ENCODE data around the gene FAM187B.
"Not testable (repeated sequence)": the region's sequence is repeated elsewhere in the genome, so short reads cannot be mapped to it uniquely, and the experiment has no call there.

The FAM187B gene

DNA sequence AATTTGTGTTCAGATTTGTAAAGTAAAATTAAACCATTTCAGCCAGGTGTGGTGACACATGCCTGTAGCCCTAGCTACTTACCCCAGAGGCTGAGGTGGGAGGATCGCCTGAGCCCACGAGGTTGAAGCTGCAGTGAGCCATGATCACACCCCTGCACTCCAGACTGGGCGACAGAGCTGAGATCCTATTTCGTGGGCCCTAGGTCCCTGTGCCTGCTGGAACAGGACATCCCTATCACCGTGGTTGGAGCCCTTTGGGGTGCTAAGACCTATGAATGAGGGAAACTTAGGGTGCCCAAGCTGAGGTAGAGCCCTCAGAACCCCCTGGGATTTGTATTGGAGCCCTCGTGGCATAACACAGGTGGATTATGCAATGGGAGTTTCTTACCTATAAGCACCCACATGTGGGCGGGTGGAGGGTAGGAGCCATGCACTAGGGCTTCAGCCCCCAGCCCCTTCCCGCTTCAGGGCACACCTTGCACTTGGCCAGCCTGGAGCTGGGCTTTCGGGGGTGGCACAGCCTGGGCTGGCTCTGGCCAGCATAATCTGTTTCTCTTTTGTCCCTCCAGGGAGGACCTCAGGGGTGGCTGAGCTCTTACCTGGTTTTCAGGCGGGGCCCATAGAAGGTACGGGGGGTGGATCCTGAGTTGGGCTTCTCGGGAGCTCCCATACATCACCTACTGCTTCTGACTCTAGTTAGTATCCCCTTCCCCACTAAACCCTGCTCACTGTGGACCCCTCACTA, 33.0 kb upstream of the FAM187B start:
- no peak for DNase-seq

GRCh38 chr19:35260694-35261304, 32.3 kb upstream of the FAM187B start:
- no peak for DNase-seq

DNA sequence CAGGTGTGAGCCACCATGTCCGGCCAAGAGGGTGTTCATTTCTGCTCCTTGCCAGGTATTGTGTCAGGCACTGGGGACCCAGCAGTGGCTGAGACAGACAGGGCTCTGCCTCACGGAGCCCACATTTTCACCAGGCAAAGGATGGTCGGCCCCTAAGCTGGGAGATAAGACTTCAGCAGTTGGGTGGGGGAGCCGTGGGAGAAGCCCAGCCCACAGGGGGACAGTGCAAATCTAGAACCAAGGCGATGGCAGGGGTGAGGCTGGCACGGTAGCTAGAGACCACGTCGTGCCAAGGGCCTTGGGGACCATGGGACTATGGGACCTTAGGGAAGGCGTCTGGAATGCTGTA, 28.5 kb upstream of the FAM187B start:
- no peak for DNase-seq

DNA sequence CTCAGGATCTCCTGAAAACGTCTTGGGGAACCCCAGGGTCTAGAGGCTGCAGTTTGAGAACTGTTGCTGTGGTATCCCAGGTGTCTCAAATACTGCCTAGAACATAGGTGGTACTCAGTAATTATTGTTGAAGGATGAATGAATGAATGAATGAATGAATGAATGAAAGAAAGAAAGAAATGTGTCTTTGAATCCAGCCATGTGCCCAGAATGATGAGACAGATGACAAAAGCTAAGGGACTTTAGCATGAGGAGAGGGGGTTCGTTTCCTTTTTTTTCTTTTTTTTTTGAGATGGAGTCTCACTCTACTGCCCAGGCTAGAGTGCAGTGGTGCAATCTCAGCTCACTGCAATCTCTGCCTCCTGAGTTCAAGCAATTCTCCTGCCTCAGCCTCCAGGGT, 28.0 kb upstream of the FAM187B start:
- no peak for DNase-seq

- DNase-seq: no peak
Observed at GRCh38 chr19:35254341-35255297, 26.1 kb upstream of the FAM187B start.

- no peak for DNase-seq
Observed at GRCh38 chr19:35253316-35254286, 25.1 kb upstream of the FAM187B start.

DNA sequence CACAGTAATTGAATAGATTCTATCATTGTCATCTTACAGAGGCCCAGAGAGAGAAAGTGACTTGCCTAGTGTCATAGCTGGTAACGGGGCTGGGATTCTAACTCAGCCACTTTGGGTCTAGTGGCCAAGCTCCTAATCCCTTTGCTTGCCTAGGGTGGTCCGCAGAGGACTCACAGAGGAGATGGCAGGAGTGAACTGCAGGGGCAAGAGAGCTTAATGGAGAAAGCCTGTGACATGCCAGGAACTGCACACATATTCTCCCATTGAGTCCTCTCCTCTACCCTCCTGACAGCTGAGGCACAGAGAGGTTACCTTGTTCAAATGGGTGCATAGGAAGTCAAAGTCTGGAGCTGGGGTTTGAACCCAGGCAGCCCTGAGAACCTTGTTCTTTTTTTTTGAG, 22.9 kb upstream of the FAM187B start:
- DNase-seq: no peak

DNA sequence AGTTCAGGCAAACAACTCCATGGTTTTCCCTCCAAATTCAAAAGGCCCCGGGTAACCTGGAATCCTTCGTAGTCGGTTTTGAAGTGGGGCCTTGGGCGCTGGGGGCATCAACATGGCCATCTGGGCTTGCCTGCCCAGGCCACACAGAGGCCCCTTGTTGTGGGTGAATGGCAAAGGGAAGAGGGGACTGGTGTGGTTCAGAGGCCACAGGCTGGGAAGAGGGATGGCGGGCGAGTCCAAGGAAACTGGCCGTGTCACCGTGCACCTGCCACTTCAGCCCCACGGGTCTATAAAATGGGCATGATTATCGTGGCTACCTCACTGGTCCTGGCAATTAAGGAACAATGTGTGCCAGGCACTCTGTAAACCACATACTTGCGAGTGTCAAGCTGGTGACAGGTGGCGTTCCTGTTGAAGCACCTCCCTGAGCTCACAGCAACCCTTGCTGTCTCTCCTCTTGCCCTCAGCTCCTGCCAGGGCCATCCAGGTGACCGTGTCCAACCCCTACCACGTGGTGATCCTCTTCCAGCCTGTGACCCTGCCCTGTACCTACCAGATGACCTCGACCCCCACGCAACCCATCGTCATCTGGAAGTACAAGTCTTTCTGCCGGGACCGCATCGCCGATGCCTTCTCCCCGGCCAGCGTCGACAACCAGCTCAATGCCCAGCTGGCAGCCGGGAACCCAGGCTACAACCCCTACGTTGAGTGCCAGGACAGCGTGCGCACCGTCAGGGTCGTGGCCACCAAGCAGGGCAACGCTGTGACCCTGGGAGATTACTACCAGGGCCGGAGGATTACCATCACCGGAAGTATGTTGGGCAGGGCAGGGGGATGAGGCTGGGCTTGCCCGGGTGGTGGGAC, 21.5 kb upstream of the FAM187B start:
- DNase-seq: no peak

DNA sequence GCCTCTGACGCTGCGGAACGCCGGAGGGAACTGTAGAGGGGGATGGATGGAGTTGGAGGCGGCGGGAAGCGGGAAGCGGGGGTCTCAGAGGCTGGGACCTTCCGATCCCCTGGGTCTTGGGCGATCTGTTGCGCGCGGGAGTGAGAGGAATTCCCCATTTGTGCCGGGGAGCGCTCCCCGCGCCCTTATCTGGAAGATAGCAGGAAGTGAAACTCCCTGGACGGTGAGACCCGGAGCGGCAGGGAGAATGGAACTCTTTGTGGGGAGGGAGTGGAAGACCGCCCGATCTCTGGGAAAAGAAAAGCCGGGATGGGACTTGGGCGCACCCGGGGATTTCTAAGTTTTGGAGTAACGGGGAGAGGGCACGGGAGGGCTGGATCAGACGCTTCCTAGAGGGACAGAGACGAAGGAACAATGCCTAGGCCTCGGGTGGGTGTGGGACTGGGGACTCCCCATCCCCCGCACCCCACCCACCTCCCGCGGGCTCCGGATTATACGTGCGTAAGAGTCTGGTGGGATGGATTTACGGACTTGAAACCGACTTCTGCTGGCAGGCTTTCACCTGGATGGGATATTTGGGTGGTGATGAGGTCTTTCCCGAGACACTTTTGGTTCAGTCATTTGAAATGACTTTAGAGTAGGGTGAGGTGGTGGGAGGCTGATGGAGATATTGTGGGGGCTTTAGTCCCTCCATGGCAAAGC, 20.8 kb upstream of the FAM187B start:
- DNase-seq: no peak

- DNase-seq: peak; percentile 27
Observed at GRCh38 chr19:35248310-35249145, 20.0 kb upstream of the FAM187B start, which contains the start of gene LSR. TSS of gene LSR (plus strand) at chr19:35249002. CDS start at chr19:35249023, 21 bp downstream.

DNA sequence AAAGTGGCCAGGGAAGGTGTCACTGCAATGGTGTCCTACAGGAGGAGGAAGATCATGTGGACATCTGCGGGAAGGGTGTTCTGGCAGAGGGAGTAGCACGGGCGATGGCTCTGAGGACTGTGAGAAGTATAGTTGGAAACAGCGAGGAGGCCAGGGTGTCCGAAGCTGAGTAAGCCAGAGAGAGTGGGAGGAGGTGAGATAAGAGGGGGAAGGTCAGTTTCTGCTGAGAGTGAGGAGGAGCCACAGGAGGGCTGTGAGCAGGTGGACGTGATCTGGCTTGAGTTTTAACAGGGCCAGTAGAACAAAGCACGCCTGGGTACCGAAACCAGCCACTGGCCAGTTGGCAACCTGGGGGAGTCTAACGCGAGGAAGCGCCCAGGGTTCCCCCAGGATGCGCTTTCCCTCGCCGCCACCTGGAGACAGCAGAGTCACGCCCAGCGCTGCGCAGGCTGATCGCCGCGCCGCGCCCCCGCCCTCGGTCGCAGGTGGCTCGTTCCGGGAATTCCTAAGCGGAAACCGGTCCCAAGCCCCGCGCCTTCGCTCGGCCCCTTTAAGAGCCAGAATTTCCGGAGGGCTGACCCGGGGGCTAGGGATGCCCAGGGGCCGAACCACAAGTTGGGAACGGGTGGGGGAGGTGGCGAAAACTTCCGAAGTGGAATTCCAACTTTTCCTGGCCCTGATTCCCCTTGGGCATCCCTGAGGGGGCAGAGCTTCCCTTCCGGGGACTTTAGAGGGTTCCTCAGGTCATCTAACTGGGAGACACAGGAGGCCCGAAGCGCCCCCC, 19.2 kb upstream of the FAM187B start:
- peak; percentile 31 for DNase-seq

DNA sequence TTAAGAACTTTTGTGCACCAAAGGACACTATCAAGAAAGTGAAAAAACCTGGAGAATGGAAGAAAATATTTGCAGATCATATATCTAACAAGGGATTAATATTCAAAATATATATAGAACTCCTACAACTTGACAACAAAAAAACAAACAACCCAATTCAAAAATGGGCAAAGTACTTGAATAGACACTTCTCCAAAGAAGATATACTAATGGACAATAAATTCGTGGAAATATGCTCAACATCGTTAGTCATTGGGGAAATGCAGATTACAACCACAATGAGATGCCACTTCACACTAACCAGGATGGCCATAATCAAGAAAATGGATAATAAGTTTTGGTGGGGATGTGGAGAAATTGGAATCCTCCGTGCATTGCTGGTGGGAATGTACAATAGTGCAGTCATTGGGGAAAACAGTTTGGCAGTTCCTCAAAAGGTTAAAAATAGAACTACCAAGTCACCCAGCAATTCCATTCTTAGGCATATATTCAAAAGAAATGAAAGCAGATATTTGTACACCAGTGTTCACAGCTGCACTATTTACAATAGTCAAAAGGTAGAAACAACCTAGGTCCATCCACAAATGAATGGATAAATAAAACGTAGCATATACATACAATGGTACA, 18.0 kb upstream of the FAM187B start:
- no peak for DNase-seq

- DNase-seq: no peak
Observed at GRCh38 chr19:35241417-35241816, 12.9 kb upstream of the FAM187B start.

DNA sequence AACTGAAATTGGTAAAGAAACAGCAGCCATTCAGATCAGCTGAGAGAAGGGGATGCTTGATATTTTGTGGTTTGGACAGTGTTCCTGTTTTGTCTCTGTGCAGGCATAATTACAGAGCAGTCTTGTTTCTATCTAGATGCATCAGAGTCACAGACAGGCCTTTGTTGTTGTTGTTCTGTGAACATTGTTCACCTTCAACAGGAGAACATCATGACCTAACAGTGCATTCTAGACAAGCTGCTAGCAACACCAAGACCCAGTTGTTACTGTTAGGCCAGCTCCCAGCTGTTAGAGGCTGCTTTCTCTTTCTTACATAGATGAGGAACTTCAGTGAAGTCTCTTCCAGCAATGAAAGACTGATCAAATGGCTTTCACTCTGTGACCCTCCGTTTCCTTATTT, 11.8 kb upstream of the FAM187B start:
- DNase-seq: no peak

DNA sequence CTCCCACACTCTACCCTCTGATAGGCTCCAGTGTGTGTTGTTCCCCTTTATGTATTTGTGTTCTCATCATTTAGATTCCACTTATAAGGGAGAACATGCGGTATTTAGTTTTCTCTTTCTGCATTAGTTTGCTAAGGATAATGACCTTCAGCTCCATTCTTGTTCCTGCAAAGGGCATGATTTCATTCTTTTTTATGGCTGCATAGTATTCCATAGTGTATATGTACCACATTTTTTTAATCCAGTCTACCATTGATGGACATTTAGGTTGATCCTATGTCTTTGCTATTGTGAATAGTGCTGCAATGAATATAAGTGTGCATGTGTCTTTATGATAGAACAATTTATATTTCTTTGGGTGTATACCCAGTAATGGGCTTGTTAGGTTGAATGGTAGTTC, 11.1 kb upstream of the FAM187B start:
- not testable (repeated sequence) for DNase-seq

DNA sequence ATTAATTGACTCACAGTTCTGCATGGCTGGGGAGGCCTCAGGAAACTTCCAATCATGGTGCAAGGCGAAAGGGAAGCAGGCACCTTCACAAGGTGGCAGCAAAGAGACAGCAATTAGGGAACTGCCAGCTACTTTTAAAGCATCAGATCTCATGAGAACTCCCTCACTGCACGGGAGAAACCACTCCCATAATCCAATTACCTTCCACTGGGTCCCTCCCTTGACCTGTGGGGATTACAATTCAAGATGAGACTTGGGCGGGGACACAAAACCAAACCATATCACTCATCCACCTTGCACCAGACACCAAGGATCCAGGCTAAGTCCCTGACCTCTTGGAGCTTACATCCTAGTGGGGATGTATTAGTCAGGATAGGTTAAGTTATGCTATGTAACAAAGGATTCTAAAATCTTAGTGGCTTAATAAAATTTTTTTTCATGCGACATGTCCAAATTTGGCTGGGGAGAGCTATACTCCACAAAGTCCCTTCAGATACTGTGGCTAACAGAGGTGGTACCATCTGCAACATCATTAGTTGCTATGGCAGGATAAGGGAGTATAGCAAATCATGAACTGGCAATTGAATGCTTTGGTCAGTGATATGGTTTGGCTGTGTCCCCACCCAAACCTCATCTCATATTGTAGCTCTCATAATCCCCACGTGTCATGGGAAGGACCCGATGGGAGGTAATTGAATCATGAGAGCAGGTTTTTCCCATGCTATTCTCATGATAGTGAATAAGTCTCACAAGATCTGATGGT, 8.3 kb upstream of the FAM187B start:
- DNase-seq: no peak

- DNase-seq: no peak
Observed at GRCh38 chr19:35232912-35233311, 4.4 kb upstream of the FAM187B start.

Measured in activated CD4-positive, alpha-beta T cell treated with anti-CD3 and anti-CD28 coated beads, Interleukin-10, Interleukin-2, amounts not matched to agents 100 ng/mL and 50 ng/mL, durations not matched to agents 16 hours and 8 hours (primary cell).